ENCODE results near the gene FIGNL2. TPM values are rescaled to one million over a fixed set of nuclear protein-coding genes. Genes with fewer than 3 reads are reported as not detected.
"Not testable (repeated sequence)": the region's sequence is repeated elsewhere in the genome, so short reads cannot be mapped to it uniquely, and the experiment has no call there.

Gene FIGNL2
- total RNA-seq, 1 donor from 2014 or later, result not detected

DNA sequence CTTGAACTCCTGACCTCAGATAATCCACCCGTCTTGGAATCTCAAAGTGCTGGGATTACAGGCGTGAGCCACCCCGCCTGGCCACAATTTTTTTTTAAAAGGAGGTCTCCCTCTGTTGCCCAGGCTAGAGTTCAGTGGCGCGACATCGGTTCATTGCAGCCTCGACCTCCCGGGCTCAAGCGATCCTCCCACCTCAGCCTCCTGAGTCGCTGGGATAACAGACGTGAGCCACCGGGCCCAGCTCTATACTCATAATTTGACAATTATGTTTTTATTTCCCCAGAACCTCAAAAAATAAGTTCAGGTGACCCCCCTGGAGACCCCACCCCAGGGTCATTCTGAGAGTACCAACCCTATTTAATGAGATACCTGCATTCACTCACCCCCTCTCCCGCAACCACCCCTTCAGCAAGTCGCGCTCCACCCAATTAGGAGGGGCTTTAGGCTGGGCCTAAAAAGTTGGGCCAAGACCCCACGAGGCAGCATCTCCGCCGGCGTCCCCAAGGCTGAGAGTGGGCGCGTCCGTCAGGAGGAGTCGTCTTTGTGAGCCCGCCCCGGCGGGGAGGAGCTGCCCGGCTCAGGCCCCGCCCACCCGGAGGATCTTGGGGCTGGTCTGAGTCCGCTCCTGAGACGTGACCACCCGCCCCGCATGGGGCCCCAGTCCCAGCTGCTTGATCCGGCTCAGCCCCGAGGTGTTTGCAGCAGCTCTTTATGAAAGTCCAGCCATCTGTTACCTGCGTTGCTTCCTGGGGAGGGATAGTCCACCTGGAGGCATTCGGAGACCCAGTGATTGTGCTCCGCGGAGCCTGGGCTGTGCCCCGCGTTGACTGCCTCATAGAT lies 39.2 kb upstream of the FIGNL2 start, which contains the start of gene ANKRD33:
TSS of gene ANKRD33 (plus strand) at position 628 of the 840 bp plus-strand sequence. CDS start at position 712, 84 bp downstream.
- no peaks in the 10 kb centered on the region for H3K9me3 ChIP-seq
- intact Hi-C loops (cut with DNase I), result no loop called here
- H3K36me3 ChIP-seq, result no peaks in the 10 kb centered on the region
- no peak within 1 kb of the TSS for H3K27ac ChIP-seq
- H3K27me3 ChIP-seq, result no peaks in the 10 kb centered on the region
- no peak within 1 kb of the TSS for H3K4me3 ChIP-seq
- H3K4me1 ChIP-seq, result peaks cover 0 to 4% of the 10 kb centered on the region in 2 donors
- no peak for DNase-seq (ENCODE audit: low spot score in 2 of 2)
- TF ChIP-seq, protein P1, sequence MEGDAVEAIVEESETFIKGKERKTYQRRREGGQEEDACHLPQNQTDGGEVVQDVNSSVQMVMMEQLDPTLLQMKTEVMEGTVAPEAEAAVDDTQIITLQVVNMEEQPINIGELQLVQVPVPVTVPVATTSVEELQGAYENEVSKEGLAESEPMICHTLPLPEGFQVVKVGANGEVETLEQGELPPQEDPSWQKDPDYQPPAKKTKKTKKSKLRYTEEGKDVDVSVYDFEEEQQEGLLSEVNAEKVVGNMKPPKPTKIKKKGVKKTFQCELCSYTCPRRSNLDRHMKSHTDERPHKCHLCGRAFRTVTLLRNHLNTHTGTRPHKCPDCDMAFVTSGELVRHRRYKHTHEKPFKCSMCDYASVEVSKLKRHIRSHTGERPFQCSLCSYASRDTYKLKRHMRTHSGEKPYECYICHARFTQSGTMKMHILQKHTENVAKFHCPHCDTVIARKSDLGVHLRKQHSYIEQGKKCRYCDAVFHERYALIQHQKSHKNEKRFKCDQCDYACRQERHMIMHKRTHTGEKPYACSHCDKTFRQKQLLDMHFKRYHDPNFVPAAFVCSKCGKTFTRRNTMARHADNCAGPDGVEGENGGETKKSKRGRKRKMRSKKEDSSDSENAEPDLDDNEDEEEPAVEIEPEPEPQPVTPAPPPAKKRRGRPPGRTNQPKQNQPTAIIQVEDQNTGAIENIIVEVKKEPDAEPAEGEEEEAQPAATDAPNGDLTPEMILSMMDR (IDR thresholded peaks at IDR 0.05), result no peak

DNA sequence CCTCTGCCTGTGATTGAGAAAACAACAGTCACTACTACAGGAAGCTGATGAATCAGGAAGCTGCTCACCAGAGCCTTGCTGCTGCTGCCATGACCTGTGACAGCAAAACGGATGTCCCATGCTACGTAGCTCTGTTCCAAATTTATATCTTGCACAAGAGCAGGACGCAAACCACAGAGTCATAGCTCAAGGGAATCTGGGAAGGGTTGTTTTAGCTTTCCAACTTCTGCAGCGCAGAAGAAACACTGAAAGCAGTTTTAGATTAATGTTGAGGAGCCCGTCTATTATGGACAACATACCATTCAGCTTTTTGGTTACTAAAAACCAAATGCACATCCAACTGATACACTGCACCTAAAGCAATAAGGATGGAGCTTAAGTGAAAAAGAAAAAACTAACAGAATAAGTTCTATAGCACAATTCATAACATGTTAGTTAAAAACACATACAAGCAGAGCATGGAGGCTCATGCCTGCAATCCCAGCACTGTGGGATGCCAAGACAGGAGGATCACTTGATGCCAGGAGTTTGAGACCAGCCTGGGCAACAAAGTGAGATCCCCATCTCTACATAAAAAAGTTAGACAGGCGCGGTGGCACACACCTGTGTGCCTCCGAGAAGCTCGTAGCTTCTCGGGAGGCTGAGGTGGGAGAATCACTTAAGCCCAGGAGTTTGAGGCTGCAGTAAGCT lies 37.6 kb upstream of the FIGNL2 start:
- Histone ChIP-seq H3K4me1 (peaks cover 0 to 4% of the 10 kb centered on the region in 2 donors), H3K27ac (peak overlapping the region in 1 of 2 donors; percentile 58), H3K27me3 (no peaks in the 10 kb centered on the region), H3K9me3 (no peaks in the 10 kb centered on the region), H3K4me3 (no peak overlapping the region), H3K36me3 (no peaks in the 10 kb centered on the region)
- peak; percentile 69 to 90 for DNase-seq (ENCODE audit: low spot score in 2 of 2)
- intact Hi-C loops (cut with DNase I), result no loop called here
- TF ChIP-seq, protein P1 (IDR thresholded peaks at IDR 0.05), result no peak

DNA sequence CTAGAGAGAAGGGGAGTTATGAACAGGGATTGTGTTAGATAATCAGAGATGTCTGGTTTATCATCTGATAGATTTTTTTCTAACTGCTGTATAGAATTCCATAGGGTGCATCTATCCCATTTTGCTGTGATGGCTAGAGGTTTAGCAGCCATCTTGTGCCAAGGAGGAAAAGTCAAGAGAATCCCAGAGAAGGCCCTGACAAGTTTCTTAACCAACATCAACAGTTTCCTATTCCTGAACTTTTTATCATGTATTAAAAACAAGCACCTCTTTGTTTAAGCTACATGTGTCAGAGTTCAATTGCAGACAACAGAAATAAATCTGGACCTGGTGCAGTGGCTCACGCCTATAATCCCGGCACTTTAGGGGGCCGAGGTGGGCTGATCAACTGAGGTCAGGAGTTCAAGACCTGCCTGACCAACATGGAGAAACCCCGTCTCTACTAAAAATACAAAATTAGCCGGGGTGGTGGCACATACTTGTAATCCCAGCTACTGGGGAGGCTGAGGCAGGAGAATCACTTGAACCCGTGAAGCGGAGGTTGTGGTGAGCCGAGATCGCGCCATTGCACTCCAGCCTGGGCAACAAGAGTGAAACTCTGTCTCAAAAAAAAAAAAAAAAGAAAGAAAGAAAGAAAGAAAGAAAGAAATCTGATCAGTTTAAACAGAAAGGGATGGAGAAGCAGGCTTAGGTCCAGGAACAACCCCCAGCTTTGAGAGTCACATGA lies 36.9 kb upstream of the FIGNL2 start:
- peak overlapping the region in 1 of 2 donors; percentile 26 for H3K27ac ChIP-seq

DNA sequence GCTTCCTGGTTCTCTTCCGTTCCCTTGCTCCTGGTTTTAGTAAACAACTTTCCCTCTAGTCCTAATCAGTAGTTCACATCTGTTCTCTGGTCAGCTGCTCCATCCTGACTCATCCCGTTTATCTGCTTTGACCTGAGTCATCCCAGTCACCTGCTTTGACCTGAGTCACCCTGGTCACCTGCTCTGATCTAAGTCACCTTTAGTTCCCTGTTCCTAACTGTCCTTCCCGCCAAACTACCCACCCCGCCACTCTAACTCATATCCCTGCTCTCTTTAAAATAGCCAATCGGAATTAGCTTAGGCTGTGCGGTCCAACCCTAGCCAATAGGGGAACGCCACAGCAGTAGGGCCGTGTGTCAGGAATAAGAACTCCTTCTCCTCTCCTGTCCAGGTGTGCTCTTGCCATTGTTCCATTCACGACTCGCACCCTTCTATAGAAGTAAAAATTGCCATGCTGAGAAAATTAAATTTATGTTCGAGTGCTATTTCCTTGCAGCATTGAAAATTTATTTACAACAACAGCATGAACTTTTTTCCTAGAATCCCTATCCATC lies 36.2 kb upstream of the FIGNL2 start:
- peaks cover 0 to 4% of the 10 kb centered on the region in 2 donors for H3K4me1 ChIP-seq
- H3K9me3 ChIP-seq, result no peaks in the 10 kb centered on the region
- intact Hi-C loops (cut with DNase I), result no loop called here
- no peak overlapping the region for H3K27ac ChIP-seq
- H3K4me3 ChIP-seq, result no peak overlapping the region
- TF ChIP-seq, protein P1 (IDR thresholded peaks at IDR 0.05), result no peak
- no peak for DNase-seq (ENCODE audit: low spot score in 2 of 2)
- no peaks in the 10 kb centered on the region for H3K27me3 ChIP-seq
- H3K36me3 ChIP-seq, result no peaks in the 10 kb centered on the region

More for the DNA sequence above, 36.9 kb upstream of the FIGNL2 start:
- H3K4me3 ChIP-seq; DNase-seq (ENCODE audit: low spot score in 2 of 2); H3K9me3 ChIP-seq; intact Hi-C loops (cut with DNase I); H3K36me3 ChIP-seq; H3K4me1 ChIP-seq; H3K27me3 ChIP-seq: not testable (repeated sequence)

DNA sequence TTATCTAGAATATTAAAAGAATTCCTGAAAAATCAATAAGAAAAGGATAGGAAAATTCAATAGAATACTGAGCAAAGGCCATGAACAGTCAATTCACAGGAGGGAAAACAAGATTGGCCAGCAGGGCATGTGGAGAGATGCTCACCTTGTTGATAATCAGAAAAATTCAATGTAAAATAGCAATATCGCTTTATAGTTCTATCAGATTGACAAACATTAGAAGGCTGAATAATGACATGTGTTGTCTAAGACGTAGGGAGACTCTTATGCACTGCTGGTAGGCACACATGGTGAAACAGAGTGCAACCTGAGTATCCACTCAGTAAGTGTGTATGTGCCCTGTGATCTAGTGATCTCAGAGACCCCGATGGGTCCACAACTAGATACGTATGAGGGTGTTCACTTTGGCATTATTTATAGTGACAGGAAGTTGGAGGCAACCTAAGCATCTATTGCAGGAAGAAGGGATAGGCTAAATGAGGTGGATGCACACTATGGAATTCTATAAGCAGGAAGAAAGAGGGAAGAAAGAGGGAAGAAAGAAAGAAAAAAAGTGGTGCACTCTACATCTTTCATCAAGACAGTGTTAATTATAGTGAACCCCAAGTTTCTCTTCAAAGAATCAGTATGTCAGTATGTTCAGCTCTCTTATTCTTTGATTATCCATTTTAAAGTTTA lies 35.6 kb upstream of the FIGNL2 start:
- no peaks in the 10 kb centered on the region for H3K36me3 ChIP-seq
- no peak for DNase-seq (ENCODE audit: low spot score in 2 of 2)
- H3K4me3 ChIP-seq, result no peak overlapping the region
- TF ChIP-seq, protein P1 (IDR thresholded peaks at IDR 0.05), result no peak
- H3K27me3 ChIP-seq, result no peaks in the 10 kb centered on the region
- H3K27ac ChIP-seq, result no peak overlapping the region
- peaks cover 0 to 4% of the 10 kb centered on the region in 2 donors for H3K4me1 ChIP-seq
- H3K9me3 ChIP-seq, result no peaks in the 10 kb centered on the region
- intact Hi-C loops (cut with DNase I), result no loop called here
